Neural cell (in vitro differentiated cells): ENCODE results near the gene IDUA. TPM values are rescaled to one million over a fixed set of nuclear protein-coding genes. Genes with fewer than 3 reads are reported as not detected.

Experiments
- H2AFZ ChIP-seq: fragments of 200-600, 300-800 bp; sonication (generic), shearing (Covaris generic); 2 replicates; pipeline ENCODE4 v1.6.0; 2014; ENCODE audit warnings: low read depth, mild to moderate bottlenecking, antibody characterized with exemption, low read length, moderate library complexity
- H3F3A ChIP-seq: fragments of 200-600 bp; shearing (Covaris generic); 2 replicates; pipeline ENCODE4 v1.6.1; 2016; ENCODE audit warnings: mild to moderate bottlenecking, moderate library complexity, mixed read lengths, antibody characterized with exemption, low read length; ENCODE audit not compliant: insufficient read depth, poor library complexity, severe bottlenecking
- H3K27ac ChIP-seq: fragments of 200-600, 300-800 bp; sonication (generic), shearing (Covaris generic); 2 replicates; pipeline ENCODE4 v1.5.1; 2014; ENCODE audit warnings: mild to moderate bottlenecking, low read length, moderate library complexity
- H3K27me3 ChIP-seq: fragments of 300-800, 200-600 bp; sonication (generic), shearing (Covaris generic); 2 replicates; pipeline ENCODE4 v1.6.0; 2014; ENCODE audit warnings: mild to moderate bottlenecking, low read depth, low read length, moderate library complexity; ENCODE audit not compliant: insufficient read depth
- H3K36me3 ChIP-seq: fragments of 300-800, 200-600 bp; sonication (generic), shearing (Covaris generic); 2 replicates; pipeline ENCODE4 v1.5.1; 2014; ENCODE audit warnings: mild to moderate bottlenecking, antibody characterized with exemption, low read length, moderate library complexity; ENCODE audit not compliant: insufficient read depth
- H3K4me2 ChIP-seq: fragments of 300-800, 200-600 bp; sonication (generic), shearing (Covaris generic); 2 replicates; pipeline ENCODE4 v1.6.0; 2014; ENCODE audit warnings: mild to moderate bottlenecking, low read length
- H3K4me3 ChIP-seq: fragments of 300-800, 200-600 bp; sonication (generic), shearing (Covaris generic); 2 replicates; pipeline ENCODE4 v1.5.1; 2014; ENCODE audit warnings: mild to moderate bottlenecking, low read length, moderate library complexity
- H3K79me2 ChIP-seq: fragments of 200-600 bp; shearing (Covaris generic); replicated peaks from 2 replicates; pipeline ENCODE4 v1.6.0; 2014; ENCODE audit warnings: mild to moderate bottlenecking, low read length, moderate library complexity; ENCODE audit not compliant: insufficient read depth
- H3K9ac ChIP-seq: fragments of 300-800, 200-600 bp; sonication (generic), shearing (Covaris generic); 2 replicates; pipeline ENCODE4 v1.6.1; 2016; ENCODE audit warnings: mild to moderate bottlenecking, low read length, mixed read lengths
- H3K9me2 ChIP-seq: fragments of 200-600 bp; shearing (Covaris generic); 2 replicates; pipeline ENCODE4 v1.6.1; 2016; ENCODE audit warnings: mild to moderate bottlenecking, low read length, mixed read lengths; ENCODE audit not compliant: insufficient read depth
- H3K9me3 ChIP-seq: fragments of 200-600, 300-800 bp; sonication (generic), shearing (Covaris generic); 2 replicates; pipeline ENCODE4 v1.6.1; 2016; ENCODE audit warnings: mild to moderate bottlenecking, mixed run types, low read length, moderate library complexity, mixed read lengths
- H4K20me1 ChIP-seq: fragments of 200-600 bp; shearing (Covaris generic); 2 replicates; pipeline ENCODE4 v1.6.1; 2016; ENCODE audit warnings: mild to moderate bottlenecking, mixed run types; ENCODE audit not compliant: insufficient read depth
- CTCF ChIP-seq: fragments of 450-650 bp; IDR thresholded peaks from 2 replicates; pipeline ENCODE4 v1.5.1; 2014; ENCODE audit warnings: antibody characterized with exemption, mild to moderate bottlenecking, moderate library complexity; ENCODE audit not compliant: poor library complexity, severe bottlenecking
- EP300 ChIP-seq: fragments of 450-650 bp; conservative IDR thresholded peaks from 2 replicates; pipeline ENCODE4 v1.6.1; 2014; ENCODE audit warnings: antibody characterized with exemption, mild to moderate bottlenecking, moderate library complexity; ENCODE audit not compliant: poor library complexity, severe bottlenecking
- EZH2 ChIP-seq: fragments of 200-600, 300-800 bp; shearing (Covaris generic), sonication (generic); IDR thresholded peaks from 2 replicates; pipeline ENCODE4 v1.6.1; 2014; ENCODE audit warnings: antibody characterized with exemption, low read length, borderline replicate concordance, mild to moderate bottlenecking; ENCODE audit not compliant: insufficient read depth, poor library complexity, severe bottlenecking
- MXI1 ChIP-seq: fragments of 450-650 bp; conservative IDR thresholded peaks from 2 replicates; pipeline ENCODE4 v1.6.1; 2014; ENCODE audit warnings: antibody characterized with exemption, mild to moderate bottlenecking; ENCODE audit not compliant: poor library complexity, severe bottlenecking
- POLR2AphosphoS5 ChIP-seq: IDR thresholded peaks from 2 replicates; pipeline ENCODE4 v1.6.1; 2012
- RAD21 ChIP-seq: fragments of 450-650 bp; conservative IDR thresholded peaks from 2 replicates; pipeline ENCODE4 v1.6.1; 2014; ENCODE audit warnings: antibody characterized with exemption, mild to moderate bottlenecking, moderate library complexity
- REST ChIP-seq: IDR thresholded peaks from 2 replicates; pipeline ENCODE4 v1.6.1; 2012; ENCODE audit warnings: borderline replicate concordance
- SMC3 ChIP-seq: fragments of 450-650 bp; conservative IDR thresholded peaks from 2 replicates; pipeline ENCODE4 v1.6.1; 2014; ENCODE audit warnings: antibody characterized with exemption, mild to moderate bottlenecking, moderate library complexity; ENCODE audit not compliant: poor library complexity
- TAF1 ChIP-seq: IDR thresholded peaks from 2 replicates; pipeline ENCODE4 v1.6.1; 2012; ENCODE audit warnings: low read depth
- polyA plus RNA-seq: library from polyadenylated mRNA; depleted of rRNA; stranded (reverse); fragments of >200 nt; gene quantifications from 2 replicates; pipeline ENCODE4 v1.2.3, GENCODE V29; 2014

Gene IDUA
- polyA plus RNA-seq, 1 donor from 2014 or later: 12.7 TPM

GRCh38 chr4:960140-960635 lies 26.7 kb upstream of the IDUA start:
- TF ChIP-seq EP300 (no peak), SMC3 (no peak), EZH2 (no peak), POLR2AphosphoS5 (no peak), MXI1 (no peak), RAD21 (no peak)
- no peak overlapping the region for H3K4me3 ChIP-seq
- H3K9me2 ChIP-seq: no peaks in the 10 kb centered on the region
- no peak overlapping the region for H2AFZ ChIP-seq
- no peaks in the 10 kb centered on the region for H3K9me3 ChIP-seq
- no peak overlapping the region for H3K4me2 ChIP-seq
- no peaks in the 10 kb centered on the region for H3K79me2 ChIP-seq
- H3K27ac ChIP-seq: no peak overlapping the region
- H3K27me3 ChIP-seq: no peaks in the 10 kb centered on the region
- no peaks in the 10 kb centered on the region for H3K36me3 ChIP-seq
- H4K20me1 ChIP-seq: no peaks in the 10 kb centered on the region
- H3F3A ChIP-seq: no peaks in the 10 kb centered on the region
- no peak overlapping the region for H3K9ac ChIP-seq

GRCh38 chr4:960636-961350 lies 26.1 kb upstream of the IDUA start:
- Histone ChIP-seq H3K4me2 (no peak overlapping the region), H3K36me3 (no peaks in the 10 kb centered on the region), H3K27ac (no peak overlapping the region), H3K9me2 (no peaks in the 10 kb centered on the region), H3K9ac (no peak overlapping the region), H3K4me3 (no peak overlapping the region), H3F3A (no peaks in the 10 kb centered on the region), H4K20me1 (no peaks in the 10 kb centered on the region), H2AFZ (no peak overlapping the region), H3K9me3 (no peaks in the 10 kb centered on the region), H3K79me2 (no peaks in the 10 kb centered on the region), H3K27me3 (no peaks in the 10 kb centered on the region)
- TF ChIP-seq POLR2AphosphoS5 (no peak), TAF1 (no peak), SMC3 (no peak), REST (no peak), MXI1 (no peak), EZH2 (no peak), CTCF (no peak), RAD21 (no peak), EP300 (no peak)
